Thyroid gland (tissue), 4 donors: ENCODE data around the gene IL17RA.

Experiments used
- CTCF ChIP-seq, 6 experiments: fragments of 200-600 bp in 3 of 6; fragments of 450-650 bp in 3 of 6; sonication (generic) in 3 of 6; IDR thresholded peaks; one replicate each; pipeline ENCODE4 v1.5.1; 2016 to 2019; ENCODE audit warnings: antibody characterized with exemption in 6 of 6, mild to moderate bottlenecking in 2 of 6, inconsistent platforms in 1 of 6, moderate library complexity in 1 of 6
- POLR2A ChIP-seq, 2 donors: fragments of 450-650 bp; IDR thresholded peaks; one replicate each; pipeline ENCODE4 v1.6.1; 2017; ENCODE audit warnings: antibody characterized with exemption in 2 of 2, mild to moderate bottlenecking in 2 of 2, moderate library complexity in 1 of 2

GRCh38 chr22:17143101-17143500 lies 58.3 kb downstream of the IL17RA start:
- TF ChIP-seq CTCF (IDR thresholded peaks at IDR 0.05) (no peak), POLR2A (IDR thresholded peaks at IDR 0.05) (no peak)
